Caki2 (cell line): Measurements from ENCODE around the gene GSTO1. TPM values are rescaled to one million over a fixed set of nuclear protein-coding genes. Genes with fewer than 3 reads are reported as not detected.
A peak's percentile ranks its signal among the peaks of the same experiment; 100 is the strongest.

ENCODE experiments used
- DNase-seq: peaks from one replicate; pipeline ENCODE4 v3.0.0-alpha.2; 2015; ENCODE audit warnings: low read depth
- in situ Hi-C: cut with HindIII; loops from 2 replicates; pipeline ENCODE4 v1.10.0; 2016; ENCODE audit warnings: low sequenced_read_pairs, low pct_unique_long_range_greater_than_20kb, mixed read lengths
- total RNA-seq: library from RNA; depleted of rRNA; stranded (reverse); fragments of >200 nt; shearing (Covaris generic); gene quantifications from 2 replicates; pipeline ENCODE4 v1.2.3, GENCODE V29; 2014; ENCODE audit warnings: low replicate concordance

GSTO1 gene
- total RNA-seq, 1 experiment from 2014 or later: 108 TPM

DNA sequence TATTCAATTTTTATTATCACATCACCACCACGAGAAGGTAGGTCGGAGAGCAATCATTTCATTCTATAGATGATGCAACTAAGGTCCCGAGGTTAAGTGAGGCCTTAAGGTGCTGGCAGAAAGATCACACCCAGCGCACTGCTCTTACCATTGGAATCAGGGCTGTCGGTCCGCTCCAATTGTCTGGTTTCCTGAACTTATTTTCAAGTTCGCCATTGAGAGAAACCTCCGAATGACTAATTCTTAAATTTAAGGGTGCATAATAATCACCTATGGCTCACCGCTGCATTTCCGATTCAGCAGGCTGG, 13.7 kb downstream of the GSTO1 start:
- in situ Hi-C loops: no loop called here
- DNase-seq: no peak

GRCh38 chr10:104268713-104269645, 14.3 kb downstream of the GSTO1 start, which contains the start of gene GSTO2:
Gene GSTO2, plus strand, starts transcription at chr10:104269184. Its CDS starts 5,732 bp downstream, at chr10:104274916.
- in situ Hi-C loops: no loop called here
- DNase-seq: peak; percentile 97

DNA sequence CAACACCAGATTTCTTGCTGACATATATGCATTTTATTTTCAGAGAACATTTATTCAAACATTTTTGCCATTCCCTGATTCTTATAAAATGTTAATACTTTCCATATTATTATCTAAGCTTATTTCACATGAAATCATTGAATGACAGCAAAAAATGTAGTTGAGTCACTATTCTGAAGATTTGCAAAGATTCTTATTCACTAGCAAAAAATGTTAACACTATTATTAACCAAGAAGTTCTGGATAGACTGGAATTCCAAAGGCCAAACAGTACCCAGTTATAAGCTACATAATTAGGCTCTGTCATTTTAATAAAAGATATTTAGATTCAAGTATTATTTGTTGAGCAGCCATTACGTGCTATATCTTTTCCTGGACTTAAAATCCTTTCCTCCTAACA, 18.6 kb downstream of the GSTO1 start:
- in situ Hi-C loops: no loop called here

GRCh38 chr10:104273899-104274575, 19.3 kb downstream of the GSTO1 start:
- in situ Hi-C loops: no loop called here

More for the DNA sequence above, 18.6 kb downstream of the GSTO1 start:
- no peak for DNase-seq

GRCh38 chr10:104274762-104275721, 20.4 kb downstream of the GSTO1 start:
- in situ Hi-C loops: no loop called here
- DNase-seq: peak; percentile 55

More at GRCh38 chr10:104273899-104274575, 19.3 kb downstream of the GSTO1 start:
- DNase-seq: no peak

DNA sequence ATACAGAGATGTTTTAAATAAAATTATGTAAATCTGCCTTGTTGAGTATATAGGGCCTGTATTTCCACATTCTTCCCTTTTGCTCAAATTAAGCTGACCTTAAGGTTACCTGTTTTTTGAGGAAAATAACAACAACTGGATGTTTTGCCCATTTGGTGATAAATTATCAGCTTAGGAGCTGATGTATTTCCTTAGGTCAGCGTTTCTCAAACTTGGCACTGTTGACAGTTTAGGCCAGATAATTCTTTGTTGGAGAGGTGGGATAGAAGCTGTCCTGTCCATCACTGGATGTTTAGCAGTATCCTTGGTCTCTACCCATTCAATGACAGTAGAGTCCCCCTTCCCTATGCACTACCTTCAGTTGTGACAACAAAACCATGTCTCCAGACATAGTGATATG, 21.5 kb downstream of the GSTO1 start:
- no peak for DNase-seq
- in situ Hi-C loops: no loop called here

- in situ Hi-C loops: no loop called here
- no peak for DNase-seq
Measured at GRCh38 chr10:104277785-104278184, 23.1 kb downstream of the GSTO1 start.

GRCh38 chr10:104279550-104280259, 25.0 kb downstream of the GSTO1 start:
- in situ Hi-C loops: no loop called here
- DNase-seq: no peak

DNA sequence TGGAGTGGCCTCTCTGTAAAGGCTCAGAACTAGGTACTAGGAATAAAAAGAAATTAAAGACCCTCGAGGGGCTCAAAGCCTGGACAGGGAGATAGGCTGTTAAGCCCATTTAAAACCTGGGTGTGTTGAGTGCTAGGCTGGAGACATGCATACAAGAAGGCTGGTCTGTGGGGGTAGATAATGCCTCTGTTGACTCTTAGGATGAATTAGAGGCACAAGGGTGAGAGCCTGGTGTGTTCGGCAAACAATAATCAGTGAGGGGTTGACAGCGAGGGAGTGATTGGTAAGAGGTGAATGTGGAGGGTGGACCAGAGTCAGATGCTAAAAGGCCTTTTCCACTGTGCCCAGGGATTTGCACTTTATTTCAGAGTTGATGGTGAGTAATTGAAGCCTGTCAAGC, 27.0 kb downstream of the GSTO1 start:
- DNase-seq: no peak
- in situ Hi-C loops: no loop called here

DNA sequence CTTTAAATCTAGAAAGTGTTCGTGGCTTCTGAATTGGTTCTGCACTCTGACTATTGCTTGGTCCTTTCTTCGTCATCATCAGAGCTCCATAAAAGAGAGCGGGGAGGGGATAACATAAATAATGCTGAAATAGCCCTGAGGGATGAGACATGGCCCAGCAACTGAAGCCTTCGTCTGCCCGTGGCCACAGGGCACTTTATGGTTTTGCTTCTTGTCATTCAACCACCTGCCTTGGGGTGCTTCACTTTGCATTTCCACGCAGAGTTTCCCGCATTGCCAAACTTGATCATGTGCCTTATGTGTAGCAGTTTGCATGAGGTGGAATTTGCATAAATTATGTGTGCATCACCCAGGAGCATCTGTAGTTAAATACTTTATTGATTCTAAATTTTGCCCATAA, 30.2 kb downstream of the GSTO1 start:
- in situ Hi-C loops: no loop called here

DNA sequence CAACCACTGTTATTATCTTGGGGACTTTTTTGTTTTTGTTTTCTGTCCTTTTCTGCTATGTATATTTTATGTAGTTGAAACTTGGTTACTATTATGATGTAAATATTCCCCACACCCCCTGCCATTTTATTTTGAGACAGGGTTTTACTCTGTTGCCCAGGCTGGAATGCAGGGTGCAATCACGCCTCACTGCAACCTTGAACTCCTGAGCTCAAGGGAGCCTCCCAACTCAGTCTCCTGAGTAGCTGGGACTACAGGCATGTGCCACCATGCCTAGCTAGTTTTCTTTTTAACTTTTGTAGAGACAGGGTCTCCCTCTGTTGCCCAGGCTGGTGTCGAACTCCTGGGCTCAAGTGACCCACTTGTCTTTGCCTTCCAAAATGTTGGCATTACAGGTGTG, 32.2 kb downstream of the GSTO1 start:
- no peak for DNase-seq
- in situ Hi-C loops: no loop called here

More for the DNA sequence above, 30.2 kb downstream of the GSTO1 start:
- DNase-seq: no peak

DNA sequence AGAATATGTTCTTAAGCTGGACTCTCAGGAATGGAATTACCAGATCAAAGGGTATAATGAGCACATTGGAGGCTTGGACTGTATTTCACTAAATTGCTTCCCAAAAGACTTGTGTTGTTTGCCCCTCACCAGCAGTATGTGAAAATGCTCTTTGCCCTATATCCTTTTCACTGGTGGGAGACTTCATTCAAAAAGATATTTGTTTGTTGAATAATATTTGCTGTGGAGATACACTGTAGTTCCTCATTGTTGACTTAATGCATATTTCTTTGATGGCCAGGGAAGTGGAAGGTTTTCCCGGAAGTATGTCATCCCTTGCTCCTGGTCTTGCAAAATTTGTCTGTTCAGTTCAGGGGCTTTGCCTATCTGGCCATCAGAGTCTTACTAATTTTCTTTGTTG, 33.7 kb downstream of the GSTO1 start:
- no peak for DNase-seq
- in situ Hi-C loops: no loop called here

- in situ Hi-C loops: no loop called here
- peak; percentile 81 for DNase-seq
Measured at GRCh38 chr10:104291439-104291951, 36.8 kb downstream of the GSTO1 start.

DNA sequence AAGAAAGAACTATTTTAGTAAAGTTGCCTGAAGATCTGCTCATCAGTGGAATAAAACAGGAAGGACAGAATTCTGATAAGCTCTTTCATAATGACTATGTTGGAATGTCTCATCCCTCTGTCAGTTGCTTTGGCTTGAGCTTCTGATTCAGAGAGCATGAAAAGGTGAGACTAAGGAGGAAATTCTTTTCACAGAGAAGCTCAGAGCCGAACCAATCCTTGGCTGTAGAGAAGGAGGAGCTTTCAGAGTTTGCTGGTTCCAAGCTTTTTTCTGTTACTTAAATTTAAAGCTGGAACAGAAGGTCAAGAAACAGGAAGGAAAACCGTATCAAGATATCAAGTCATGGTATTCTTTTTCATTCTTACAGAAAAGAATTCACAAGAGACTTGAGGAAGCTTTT, 38.3 kb downstream of the GSTO1 start:
- no peak for DNase-seq

DNA sequence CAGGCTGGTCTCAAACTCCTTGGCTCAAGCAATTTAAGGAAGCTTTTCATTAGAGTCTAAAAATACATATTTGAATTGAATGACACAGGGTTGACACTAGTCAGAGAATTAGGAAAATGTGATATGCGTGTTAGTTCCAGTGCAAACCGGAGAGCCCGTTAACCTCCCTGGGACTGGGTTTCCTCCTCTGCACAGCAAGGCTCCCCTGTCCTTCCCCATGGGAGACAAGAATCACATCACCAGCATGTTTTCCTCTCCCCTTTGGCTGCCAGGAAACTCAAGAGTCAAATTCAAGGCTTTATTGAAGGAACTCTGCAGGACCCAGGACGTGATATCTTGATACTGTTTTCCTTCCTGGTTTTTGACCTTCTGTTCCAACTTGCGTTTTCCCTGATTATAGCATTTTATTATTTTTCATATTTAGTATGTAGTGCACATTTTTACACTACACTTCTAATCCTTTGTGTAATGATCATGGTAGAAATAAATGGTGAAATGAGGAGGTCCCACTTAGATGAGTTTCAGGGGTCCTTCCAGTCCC, 39.2 kb downstream of the GSTO1 start:
- in situ Hi-C loops: no loop called here

More for the DNA sequence above, 38.3 kb downstream of the GSTO1 start:
- in situ Hi-C loops: no loop called here

DNA sequence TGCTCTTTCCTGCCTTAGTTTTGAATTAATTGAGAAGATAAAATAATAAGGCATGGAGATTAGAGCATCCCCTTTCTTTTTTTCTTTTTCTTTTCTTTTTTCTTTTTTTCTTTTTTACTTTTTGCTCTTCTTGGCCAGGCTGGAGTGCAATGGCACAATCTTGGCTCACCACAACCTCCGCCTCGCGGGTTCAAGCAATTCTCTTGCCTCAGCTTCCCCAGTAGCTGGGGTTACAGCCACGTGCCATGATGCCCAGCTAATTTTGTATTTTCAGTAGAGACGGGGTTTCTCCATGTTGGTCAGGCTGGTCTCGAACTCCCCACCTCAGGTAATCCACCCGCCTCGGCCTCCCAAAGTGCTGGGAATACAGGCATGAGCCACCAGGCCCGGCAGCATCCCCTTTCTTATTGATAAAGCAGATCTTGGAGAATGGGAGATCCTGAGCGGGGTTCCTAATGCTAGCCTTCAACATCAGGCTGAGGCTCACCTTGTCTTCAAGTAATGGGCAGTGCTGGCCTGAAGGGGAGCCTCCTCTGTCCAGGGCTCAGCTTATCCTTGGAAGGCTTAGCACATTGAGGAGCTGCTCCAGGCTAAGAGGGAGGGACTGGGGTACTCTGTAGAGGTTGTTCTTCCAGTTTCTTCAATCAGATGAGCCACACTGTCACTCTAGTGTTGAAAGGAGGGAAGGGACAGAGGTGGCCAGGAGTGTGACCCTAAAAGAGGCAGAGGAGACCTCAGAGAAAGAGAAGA, 42.2 kb downstream of the GSTO1 start:
- DNase-seq: no peak
- in situ Hi-C loops: no loop called here

More for the DNA sequence above, 39.2 kb downstream of the GSTO1 start:
- DNase-seq: no peak
